Cardiac septum (tissue), 1 donor: ENCODE results near the gene LRRC63. TPM values are rescaled to one million over a fixed set of nuclear protein-coding genes. Genes with fewer than 3 reads are reported as not detected.
"Not testable (repeated sequence)": the region's sequence is repeated elsewhere in the genome, so short reads cannot be mapped to it uniquely, and the experiment has no call there.

Source experiments
- DNase-seq: peaks from one replicate; pipeline ENCODE4 v3.0.0-alpha.2; 2020; ENCODE audit warnings: low spot score
- intact Hi-C: fragments of 100-400 bp; cut with DNase I; formaldehyde crosslinking; loops from one replicate; pipeline ENCODE4 v1.14.0; 2022
- long read RNA-seq: library from polyadenylated mRNA; unstranded; transcript quantifications from one replicate; pipeline ENCODE4 v2.0.0, GENCODE V29; 2021
- total RNA-seq: library from RNA; stranded (reverse); fragmentation: NEBNext Ultra II Directional; extraction: Animal tissue kit (Norgen Biotek cat#: 25700); gene quantifications from one replicate; pipeline ENCODE4 v1.2.1, GENCODE V29; 2021
- donor health status: DM: no; HTN: no; CAD: no.

The LRRC63 gene, protein sequence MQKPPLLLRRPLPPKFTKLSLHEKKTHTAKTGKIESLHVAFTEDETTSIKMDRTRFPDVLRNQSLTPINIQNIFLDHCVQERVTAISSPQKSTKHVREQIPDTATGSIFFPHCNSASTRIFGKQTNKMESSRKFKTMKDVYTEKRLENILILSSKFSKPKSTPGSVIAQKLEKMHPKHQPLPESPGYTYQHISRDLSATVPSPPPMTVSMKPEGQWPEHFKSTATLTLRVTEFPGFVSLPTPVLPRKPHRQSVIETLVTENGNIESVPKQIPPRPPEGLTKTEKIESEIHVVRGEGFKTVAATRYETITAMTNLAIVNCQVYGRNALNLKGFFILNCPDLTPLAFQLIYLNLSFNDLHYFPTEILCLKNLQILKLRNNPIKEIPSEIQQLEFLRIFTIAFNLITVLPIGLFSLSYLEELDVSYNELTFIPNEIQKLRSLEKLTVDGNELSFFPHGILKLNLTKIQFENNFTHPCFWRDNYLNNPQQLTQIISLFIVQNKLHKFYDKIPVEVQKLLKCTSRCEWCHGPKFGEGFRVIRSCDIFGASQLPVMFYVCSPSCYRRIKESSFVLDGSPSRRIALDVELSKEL
- not detected for total RNA-seq
- long read RNA-seq = 0 reads

- DNase-seq = peak; percentile 89
- intact Hi-C loops = no loop called here
Observed at GRCh38 chr13:46211483-46212351, at the start of gene LRRC63. LRRC63 (plus strand) TSS chr13:46211928; CDS start chr13:46213035, 1,107 bp downstream.

- DNase-seq, intact Hi-C loops: not testable (repeated sequence)
Observed at GRCh38 chr13:46162741-46163140, 49.0 kb upstream of the LRRC63 start.

DNA sequence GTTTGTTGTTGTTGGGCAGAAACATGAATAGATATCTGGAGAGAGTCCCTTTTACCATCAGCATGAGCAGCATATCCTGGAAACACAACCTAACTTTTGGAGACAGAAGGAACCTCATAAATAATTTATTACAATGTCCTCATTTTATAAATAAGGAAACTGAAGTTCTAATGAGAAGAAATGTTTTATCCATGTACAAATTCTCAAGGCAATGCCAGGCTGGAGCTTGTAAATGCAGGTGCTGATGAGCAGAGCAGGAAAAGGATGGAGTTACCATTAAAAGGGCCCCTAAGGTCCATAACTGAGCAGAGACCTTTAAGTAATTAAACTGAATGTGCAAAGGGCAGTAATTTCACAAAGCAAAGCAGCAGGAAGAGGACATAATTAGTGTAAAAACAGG is 47.1 kb upstream of the LRRC63 start:
- intact Hi-C loops = no loop called here

DNA sequence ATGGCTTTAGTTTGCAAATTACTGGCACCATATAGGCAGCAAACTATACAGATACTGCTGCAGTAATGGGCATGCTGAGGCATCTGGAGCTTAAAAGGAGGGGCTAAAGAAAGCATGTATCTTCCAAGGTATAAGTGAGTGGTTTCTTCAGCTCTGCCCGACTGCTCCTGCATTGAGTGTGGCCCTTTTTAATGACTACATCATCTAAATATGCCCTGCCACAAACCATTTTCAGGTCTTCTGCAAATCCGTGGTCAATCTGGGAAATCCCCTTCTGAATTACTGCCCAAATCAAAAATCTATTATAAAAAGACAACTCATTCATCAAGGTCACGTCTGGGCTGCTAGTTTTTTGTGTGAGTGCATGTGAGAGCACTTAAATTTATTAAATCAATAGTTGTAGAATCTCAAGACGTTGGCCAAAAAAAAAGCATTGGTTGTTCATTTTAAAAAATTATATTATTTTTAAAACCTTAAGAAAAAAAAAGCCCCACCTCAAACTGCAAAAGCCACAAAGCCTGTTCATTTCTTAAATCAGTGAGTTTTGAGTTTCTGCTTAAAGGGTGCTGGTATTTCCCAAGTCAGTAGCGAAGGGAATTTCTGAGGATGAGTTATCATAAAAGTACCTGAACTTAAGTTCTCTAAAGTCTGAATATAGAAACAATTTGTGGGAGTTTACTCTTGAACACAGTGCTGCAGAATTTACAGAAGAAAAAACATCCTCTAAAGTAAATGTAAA is 46.1 kb upstream of the LRRC63 start:
- no peak for DNase-seq
- intact Hi-C loops = no loop called here

More for the DNA sequence above, 47.1 kb upstream of the LRRC63 start:
- no peak for DNase-seq

DNA sequence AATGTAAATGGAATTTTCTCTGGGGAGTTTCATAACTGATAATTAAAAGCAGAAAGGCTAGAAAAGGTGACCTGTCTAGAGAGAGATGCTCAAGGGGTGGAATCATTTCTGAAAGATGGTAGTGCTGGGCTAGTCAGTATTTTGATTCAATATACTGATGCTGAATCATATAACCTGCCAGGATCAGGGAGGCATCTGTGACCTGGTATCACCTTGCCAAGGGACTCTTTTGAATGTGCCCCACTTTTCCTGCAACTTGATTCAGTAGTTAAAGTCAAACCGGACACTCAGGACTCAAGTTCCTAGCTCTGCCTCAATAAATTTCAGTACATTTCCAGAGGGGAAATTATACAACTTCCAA is 45.5 kb upstream of the LRRC63 start:
- DNase-seq = no peak
- intact Hi-C loops = no loop called here

- intact Hi-C loops = no loop called here
- no peak for DNase-seq
Observed at GRCh38 chr13:46166947-46167610, 44.6 kb upstream of the LRRC63 start.

GRCh38 chr13:46168341-46168740 is 43.4 kb upstream of the LRRC63 start:
- DNase-seq = peak; percentile 78
- intact Hi-C loops = no loop called here

GRCh38 chr13:46168783-46169182 is 42.9 kb upstream of the LRRC63 start:
- intact Hi-C loops = no loop called here
- no peak for DNase-seq

DNA sequence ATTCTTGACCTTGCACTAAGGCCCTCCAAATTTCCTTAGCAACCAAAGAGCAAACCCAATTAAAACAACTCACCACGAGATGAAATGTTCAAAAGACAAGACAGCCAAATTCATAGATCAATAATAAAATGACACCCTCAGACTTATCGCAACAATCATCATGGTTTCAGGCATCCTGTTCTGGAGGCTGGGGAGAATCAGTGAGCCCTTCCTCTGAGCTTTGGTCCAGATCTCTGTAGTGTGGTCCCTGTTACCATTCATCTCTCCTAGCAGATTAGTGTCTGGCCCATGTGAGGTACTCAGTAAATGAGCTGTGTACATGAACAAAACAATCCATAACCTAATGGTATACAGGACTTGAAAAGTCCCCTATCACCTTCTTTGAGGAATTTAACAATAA is 42.0 kb upstream of the LRRC63 start:
- no peak for DNase-seq
- intact Hi-C loops = no loop called here

- intact Hi-C loops = no loop called here
- no peak for DNase-seq
Observed at GRCh38 chr13:46170268-46170667, 41.5 kb upstream of the LRRC63 start.

- no peak for DNase-seq
- intact Hi-C loops = no loop called here
Observed at GRCh38 chr13:46170687-46171086, 41.0 kb upstream of the LRRC63 start.

GRCh38 chr13:46171217-46171616 is 40.5 kb upstream of the LRRC63 start:
- no peak for DNase-seq
- intact Hi-C loops = no loop called here

- no peak for DNase-seq
- intact Hi-C loops = no loop called here
Observed at GRCh38 chr13:46171739-46172138, 40.0 kb upstream of the LRRC63 start.

DNA sequence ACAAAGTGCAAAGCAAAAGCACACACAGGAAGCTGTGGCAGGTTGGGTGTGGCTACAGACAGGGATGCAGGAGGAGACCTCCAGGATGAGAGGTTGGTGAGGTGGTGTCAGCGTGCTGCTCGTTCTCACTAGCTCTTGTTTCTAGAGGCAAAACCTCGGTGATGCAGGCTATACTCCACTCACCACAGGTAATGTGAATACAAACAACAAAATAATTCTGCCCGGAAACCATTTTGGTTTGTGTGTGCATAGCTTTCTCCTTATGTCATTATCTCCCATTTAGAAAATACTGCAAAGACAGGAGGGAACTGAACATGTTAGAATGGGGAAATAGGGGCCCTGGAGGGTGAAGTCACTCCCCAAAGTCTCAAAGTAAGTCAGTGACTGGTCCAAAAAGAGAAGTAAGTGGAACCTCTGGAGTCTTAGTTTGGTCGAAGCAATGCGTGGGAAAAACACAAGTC is 39.2 kb upstream of the LRRC63 start:
- intact Hi-C loops = no loop called here
- peak; percentile 77 for DNase-seq

DNA sequence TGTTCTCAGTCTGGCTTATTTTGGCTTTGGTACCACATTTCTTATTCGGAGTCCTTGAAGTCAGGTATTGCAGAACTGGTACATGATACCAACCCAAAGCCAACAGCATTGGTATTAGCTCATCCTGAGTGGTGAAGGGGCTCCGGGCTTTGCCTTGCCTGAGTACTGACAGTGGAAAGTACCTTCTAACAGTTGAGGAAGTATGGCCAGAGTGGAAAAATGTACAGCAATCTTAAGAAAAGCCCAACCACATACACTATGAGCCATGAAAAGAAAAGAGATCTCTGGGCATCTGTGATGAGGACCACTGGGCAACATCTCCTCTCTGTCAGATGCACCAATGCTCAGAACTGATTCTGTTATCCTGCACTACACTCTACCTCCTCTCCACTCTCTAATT is 38.1 kb upstream of the LRRC63 start:
- intact Hi-C loops = no loop called here
- DNase-seq = no peak

- intact Hi-C loops = no loop called here
- no peak for DNase-seq
Observed at GRCh38 chr13:46176756-46177155, 35.0 kb upstream of the LRRC63 start.

GRCh38 chr13:46178143-46178542 is 33.6 kb upstream of the LRRC63 start:
- intact Hi-C loops = no loop called here
- no peak for DNase-seq

DNA sequence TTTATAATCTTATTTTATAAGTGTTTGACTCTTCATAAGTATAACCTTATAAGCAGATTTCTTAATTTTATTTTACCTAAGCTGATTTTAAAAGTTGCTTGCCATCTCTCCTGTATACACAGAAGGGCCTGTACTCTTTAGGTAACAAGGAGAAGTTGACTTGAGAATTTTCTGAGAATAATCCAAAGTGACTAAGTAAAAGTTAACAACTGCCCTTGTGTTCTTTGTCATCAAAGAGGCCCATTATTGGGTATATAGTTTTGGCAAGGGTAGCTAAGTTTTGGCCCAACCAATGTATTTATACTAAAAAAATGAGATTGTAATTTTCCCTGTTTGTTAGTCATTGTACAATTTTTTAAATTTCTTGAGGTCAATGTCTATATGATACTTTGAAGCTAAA is 32.9 kb upstream of the LRRC63 start:
- DNase-seq = no peak
- intact Hi-C loops = no loop called here

- peak; percentile 81 for DNase-seq
- intact Hi-C loops = no loop called here
Observed at GRCh38 chr13:46179491-46179908, 32.2 kb upstream of the LRRC63 start.
